GM12891 (cell line): ENCODE measurements around the gene TMED3. TPM values are rescaled to one million over a fixed set of nuclear protein-coding genes. Genes with fewer than 3 reads are reported as not detected.
A peak's percentile ranks its signal among the peaks of the same experiment; 100 is the strongest.

Experiments
- DNase-seq: peaks from one replicate; pipeline ENCODE4 v3.0.0; 2011; ENCODE audit warnings: low spot score; ENCODE audit not compliant: insufficient read length
- FAIRE-seq: peaks from 2 replicates; lab custom pipeline; 2011; peaks lifted over from hg19 to GRCh38; lab: Jason Lieb, UNC
- PAX5 ChIP-seq: IDR thresholded peaks from 2 replicates; pipeline ENCODE4 v1.6.1; 2011; ENCODE audit warnings: low read length, moderate library complexity, mild to moderate bottlenecking; ENCODE audit not compliant: insufficient read depth, severe bottlenecking
- POLR2A ChIP-seq: IDR thresholded peaks from 2 replicates; pipeline ENCODE4 v1.6.1; 2011; ENCODE audit warnings: low read depth, low read length, control low read depth
- POLR2AphosphoS5 ChIP-seq: IDR thresholded peaks from 2 replicates; pipeline ENCODE4 v1.6.1; 2011; ENCODE audit warnings: low read depth, low read length, control low read depth
- POU2F2 ChIP-seq: IDR thresholded peaks from 2 replicates; pipeline ENCODE4 v1.6.1; 2011; ENCODE audit warnings: low read depth, mild to moderate bottlenecking, control low read depth, low read length, moderate library complexity
- SPI1 ChIP-seq: IDR thresholded peaks from 2 replicates; pipeline ENCODE4 v1.6.1; 2011; ENCODE audit warnings: low read depth, low read length, control low read depth
- TAF1 ChIP-seq: IDR thresholded peaks from 2 replicates; pipeline ENCODE4 v1.6.1; 2011; ENCODE audit warnings: low read depth, low read length, control low read depth
- polyA plus RNA-seq: library from polyadenylated mRNA; unstranded; fragments of >200 nt; gene quantifications from one replicate; pipeline ENCODE4 v1.2.1, GENCODE V29; 2012; ENCODE audit warnings: low read depth, missing spikeins, inconsistent platforms; ENCODE audit not compliant: missing spikeins

Gene TMED3
- 51.1 TPM for polyA plus RNA-seq

GRCh38 chr15:79310985-79311900 is at the start of gene TMED3:
Gene TMED3 (plus strand): TSS chr15:79311112. CDS start chr15:79311250, 138 bp downstream.
- DNase-seq (peak; percentile 97), FAIRE-seq (peak; percentile 96)
- TF ChIP-seq SPI1 (peak; percentile 59), TAF1 (no peak), POLR2AphosphoS5 (peak; percentile 63; the same call in 1 of the 2 replicates), POU2F2 (no peak), PAX5 (no peak), POLR2A (peak; percentile 60; the same call in 1 of the 2 replicates)

DNA sequence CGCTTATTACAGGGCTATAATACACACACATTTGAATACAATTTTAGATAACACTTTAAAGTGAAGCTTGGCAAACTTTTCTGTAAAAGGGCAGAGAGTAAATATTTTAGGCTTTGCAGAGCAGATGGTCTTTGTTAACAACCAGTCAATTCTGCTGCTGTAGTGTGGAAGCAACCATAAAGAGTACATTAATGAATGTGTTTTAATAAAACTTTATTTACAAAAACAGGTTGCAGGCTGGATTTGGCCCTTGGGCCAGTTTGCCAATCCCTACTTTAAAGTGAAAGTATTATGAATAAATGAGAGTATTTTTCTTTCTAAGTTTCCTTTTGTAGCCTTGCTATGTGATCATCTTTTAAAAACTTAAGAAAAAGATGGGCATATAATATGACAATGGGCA is 49.1 kb upstream of the TMED3 start:
- DNase-seq (no peak), FAIRE-seq (no peak)
- TF ChIP-seq TAF1 (no peak), SPI1 (no peak), POLR2AphosphoS5 (no peak), PAX5 (no peak), POU2F2 (no peak), POLR2A (no peak)

DNA sequence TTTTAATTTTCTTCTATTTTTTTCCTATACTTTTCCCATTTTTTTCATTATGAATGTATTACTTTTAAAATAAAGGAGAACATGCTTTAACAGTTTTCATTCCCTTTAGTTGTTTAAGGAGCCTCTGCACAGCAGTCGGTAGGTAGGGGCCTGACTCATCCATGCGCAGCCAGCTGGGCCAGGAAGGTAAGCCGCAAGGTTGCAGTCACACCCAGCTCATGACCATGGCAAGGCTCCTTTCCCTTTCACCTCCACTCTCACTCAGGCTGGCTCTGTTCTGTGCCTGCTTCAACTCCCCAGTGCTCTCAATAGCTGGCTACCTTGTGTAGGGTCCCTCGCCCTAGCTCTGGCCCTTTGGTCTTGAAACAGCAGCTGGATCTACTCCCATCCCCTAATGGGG is 45.7 kb upstream of the TMED3 start:
- TF ChIP-seq POU2F2: no peak
- TF ChIP-seq TAF1: no peak
- TF ChIP-seq POLR2A: no peak
- TF ChIP-seq PAX5: no peak
- no peak for TF ChIP-seq SPI1
- TF ChIP-seq POLR2AphosphoS5: no peak
- FAIRE-seq (no peak), DNase-seq (no peak)

GRCh38 chr15:79265987-79266579 is 44.8 kb upstream of the TMED3 start:
- DNase-seq: no peak
- no peak for TF ChIP-seq SPI1
- TF ChIP-seq POLR2A: no peak
- no peak for TF ChIP-seq POU2F2
- no peak for TF ChIP-seq POLR2AphosphoS5
- no peak for TF ChIP-seq PAX5
- TF ChIP-seq TAF1: no peak
- no peak for FAIRE-seq

- TF ChIP-seq POLR2A (no peak), POLR2AphosphoS5 (no peak), TAF1 (no peak), SPI1 (no peak), PAX5 (no peak), POU2F2 (no peak)
- no peak for DNase-seq
- no peak for FAIRE-seq
These were observed 28.3 kb upstream of the TMED3 start, which contains the start of gene ANKRD34C for GRCh38 chr15:79282371-79283251. Gene ANKRD34C (plus strand): TSS chr15:79282722. CDS start chr15:79293285, 10,563 bp downstream.

- DNase-seq (peak; percentile 37), FAIRE-seq (no peak)
- TF ChIP-seq POU2F2 (no peak), PAX5 (no peak), POLR2AphosphoS5 (no peak), SPI1 (no peak), POLR2A (no peak), TAF1 (no peak)
These were observed 27.5 kb upstream of the TMED3 start for GRCh38 chr15:79283252-79284048.

DNA sequence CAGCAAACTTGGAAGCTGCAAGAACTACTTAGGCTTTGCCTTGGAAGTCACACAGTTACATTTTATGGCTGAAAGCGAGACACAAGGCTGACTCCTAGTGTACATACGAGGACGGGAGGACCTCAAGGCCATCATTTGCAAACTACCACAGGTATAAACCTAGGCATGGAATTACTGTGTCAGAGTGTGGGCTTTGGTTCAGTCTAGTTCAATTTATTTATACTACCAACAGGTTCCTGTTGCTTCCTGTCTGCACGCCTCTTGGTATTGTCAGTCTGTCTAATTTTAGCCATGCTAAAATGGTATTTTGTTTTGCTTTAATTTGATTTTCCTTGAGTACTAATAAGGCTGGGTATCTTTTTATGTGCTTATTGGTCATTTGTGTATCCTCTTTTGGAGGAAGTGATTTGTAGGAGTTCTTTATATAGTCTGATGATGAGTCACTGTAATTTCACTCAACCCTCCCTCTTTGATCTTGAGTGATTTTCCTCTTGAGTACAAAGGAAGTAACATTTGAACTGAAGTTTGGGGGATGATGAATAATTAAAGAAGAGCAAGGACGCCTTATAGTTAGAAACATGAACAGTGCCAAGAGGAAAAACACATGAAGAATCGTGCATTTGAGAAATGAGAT is 20.2 kb upstream of the TMED3 start:
- DNase-seq (no peak), FAIRE-seq (no peak)
- TF ChIP-seq POLR2A (no peak), PAX5 (no peak), POLR2AphosphoS5 (no peak), SPI1 (no peak), TAF1 (no peak), POU2F2 (no peak)

DNA sequence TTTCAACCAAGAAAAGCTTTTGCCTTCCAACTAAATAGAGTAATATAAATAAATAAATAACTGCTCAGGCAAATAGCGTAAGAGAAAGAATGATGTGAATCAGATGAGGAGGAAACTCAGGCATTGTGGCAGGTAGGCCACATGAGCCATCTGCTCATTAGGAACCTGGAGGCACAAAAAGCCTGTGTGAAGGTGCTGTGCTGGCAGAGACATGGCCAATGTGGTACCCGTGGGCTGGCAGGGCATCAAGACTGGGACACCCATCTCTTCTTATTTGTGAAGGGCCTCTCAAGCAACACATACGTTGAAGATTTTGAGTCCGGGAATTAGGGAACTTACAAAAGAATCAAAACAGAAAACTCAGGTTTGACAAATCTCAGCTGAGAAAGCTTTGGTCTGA is 18.9 kb upstream of the TMED3 start:
- no peak for FAIRE-seq
- TF ChIP-seq POLR2A: no peak

GRCh38 chr15:79294075-79294474 is 16.8 kb upstream of the TMED3 start:
- FAIRE-seq (no peak), DNase-seq (no peak)
- TF ChIP-seq POU2F2: no peak
- TF ChIP-seq TAF1: no peak
- TF ChIP-seq PAX5: no peak
- TF ChIP-seq SPI1: no peak
- TF ChIP-seq POLR2A: no peak
- TF ChIP-seq POLR2AphosphoS5: no peak

More for the DNA sequence above, 18.9 kb upstream of the TMED3 start:
- DNase-seq: no peak
